IMR-90 (cell line): ENCODE data around the gene DTD1. TPM values are rescaled to one million over a fixed set of nuclear protein-coding genes. Genes with fewer than 3 reads are reported as not detected.

Experiments used
- ATAC-seq: fragments of 200-7000 bp; cut with Tn5 transposase; 2 replicates; pipeline ENCODE4 v1.9.1; 2020; ENCODE audit warnings: low read depth, mild to moderate bottlenecking, moderate library complexity
- BruUV-seq: library from RNA; stranded (reverse); fragments of 400-500 nt; replicated peaks from 2 replicates; lab custom pipeline; 2021; lab: Mats Ljungman, UMichigan
- CTCF ChIA-PET: fragments of 300-600 bp; formaldehyde crosslinking; extraction: SDS; loops from one replicate; lab custom pipeline; 2021; ENCODE audit warnings: antibody characterized with exemption; lab: Yijun Ruan, JAX
- POLR2A ChIA-PET: fragments of 300-600 bp; sonication (Branson Sonifier 250); formaldehyde crosslinking; loops from one replicate; lab custom pipeline; 2022; ENCODE audit warnings: antibody characterized with exemption; ENCODE audit not compliant: unreplicated experiment; lab: Charles Lee
- DNase-seq: peaks from one replicate; pipeline ENCODE4 v3.0.0; 2013
- H2AFZ ChIP-seq: replicated peaks from 2 replicates; pipeline ENCODE3; 2013; ENCODE audit warnings: low read length, mild to moderate bottlenecking; ENCODE audit not compliant: poor library complexity
- H2AK5ac ChIP-seq: 2 replicates; pipeline ENCODE4 v1.6.1; 2013; ENCODE audit warnings: low read depth, low read length, inconsistent platforms
- H2AK9ac ChIP-seq: replicated peaks from 2 replicates; pipeline ENCODE3; 2013; ENCODE audit warnings: mild to moderate bottlenecking, low read depth, low read length, moderate library complexity; ENCODE audit not compliant: poor library complexity
- H2BK120ac ChIP-seq: 2 replicates; pipeline ENCODE4 v1.6.1; 2013; ENCODE audit warnings: low read depth, low read length, inconsistent platforms
- H2BK15ac ChIP-seq: 3 replicates; pipeline ENCODE4 v1.6.1; 2013; ENCODE audit warnings: low read depth, low read length, inconsistent platforms
- H2BK20ac ChIP-seq: 2 replicates; pipeline ENCODE4 v1.6.1; 2013; ENCODE audit warnings: low read depth, mild to moderate bottlenecking, inconsistent platforms, low read length, moderate library complexity
- H2BK5ac ChIP-seq: 2 replicates; pipeline ENCODE4 v1.6.1; 2013; ENCODE audit warnings: mild to moderate bottlenecking, low read depth, low read length, inconsistent platforms; ENCODE audit not compliant: poor library complexity, severe bottlenecking
- H3K14ac ChIP-seq: replicated peaks from 2 replicates; pipeline ENCODE4 v1.6.1; 2013; ENCODE audit warnings: low read depth, low read length, inconsistent platforms
- H3K18ac ChIP-seq: 2 replicates; pipeline ENCODE4 v1.6.1; 2013; ENCODE audit warnings: low read depth, low read length, control low read depth
- H3K23ac ChIP-seq: 2 replicates; pipeline ENCODE4 v1.6.1; 2013; ENCODE audit warnings: low read depth, low read length, inconsistent platforms
- H3K27ac ChIP-seq: 2 replicates; pipeline ENCODE4 v1.5.1; 2013; ENCODE audit warnings: mild to moderate bottlenecking, control low read depth, low read length; ENCODE audit not compliant: insufficient read depth
- H3K27me3 ChIP-seq: 2 replicates; pipeline ENCODE4 v1.6.1; 2013; ENCODE audit warnings: low read length; ENCODE audit not compliant: control insufficient read depth, insufficient read depth
- H3K36me3 ChIP-seq: 2 replicates; pipeline ENCODE4 v1.6.1; 2013; ENCODE audit warnings: low read length, mixed read lengths; ENCODE audit not compliant: control insufficient read depth, insufficient read depth
- H3K4ac ChIP-seq: 2 replicates; pipeline ENCODE4 v1.6.1; 2013; ENCODE audit warnings: low read depth, low read length, inconsistent platforms
- H3K4me1 ChIP-seq: 2 replicates; pipeline ENCODE4 v1.6.1; 2013; ENCODE audit warnings: low read length, mixed read lengths; ENCODE audit not compliant: control insufficient read depth, insufficient read depth
- H3K4me2 ChIP-seq: 2 replicates; pipeline ENCODE4 v1.6.1; 2013; ENCODE audit warnings: low read depth, mild to moderate bottlenecking, control low read depth, low read length, moderate library complexity
- H3K4me3 ChIP-seq: 2 replicates; pipeline ENCODE4 v1.5.1; 2013; ENCODE audit warnings: low read depth, mild to moderate bottlenecking, control low read depth, low read length, moderate library complexity; ENCODE audit not compliant: insufficient read depth
- H3K56ac ChIP-seq: 2 replicates; pipeline ENCODE4 v1.6.1; 2013; ENCODE audit warnings: low read length, inconsistent platforms; ENCODE audit not compliant: insufficient read depth; ENCODE audit errors: extremely low read depth
- H3K79me1 ChIP-seq, 2 experiments: 2 replicates each; pipeline ENCODE4 v1.6.1; 2013; ENCODE audit warnings: low read length in 2 of 2, inconsistent platforms in 1 of 2, low read depth in 1 of 2
- H3K9ac ChIP-seq: 2 replicates; pipeline ENCODE4 v1.6.1; 2013; ENCODE audit warnings: low read depth, low read length, control low read depth
- H3K9me1 ChIP-seq: 2 replicates; pipeline ENCODE4 v1.6.1; 2013; ENCODE audit warnings: low read length, inconsistent platforms; ENCODE audit not compliant: insufficient read depth
- H3K9me3 ChIP-seq: 2 replicates; pipeline ENCODE4 v1.6.1; 2013; ENCODE audit warnings: low read length; ENCODE audit not compliant: control insufficient read depth, insufficient read depth
- H4K20me1 ChIP-seq: 2 replicates; pipeline ENCODE4 v1.6.1; 2013; ENCODE audit warnings: low read length, inconsistent platforms; ENCODE audit not compliant: insufficient read depth
- H4K5ac ChIP-seq: 2 replicates; pipeline ENCODE4 v1.6.1; 2013; ENCODE audit warnings: mild to moderate bottlenecking, low read depth, low read length, control low read depth
- H4K8ac ChIP-seq, 2 experiments: 2 replicates each; pipeline ENCODE4 v1.6.1; 2013; ENCODE audit warnings: low read depth in 2 of 2, low read length in 2 of 2, control low read depth in 1 of 2, inconsistent platforms in 1 of 2
- H4K91ac ChIP-seq: 2 replicates; pipeline ENCODE4 v1.6.1; 2013; ENCODE audit warnings: low read depth, low read length, inconsistent platforms; ENCODE audit not compliant: insufficient read depth
- CHD1 ChIP-seq: IDR thresholded peaks from 2 replicates; pipeline ENCODE4 v1.6.1; 2012; ENCODE audit warnings: low read depth, low read length, improper control_type of control experiment
- MAFK ChIP-seq: IDR thresholded peaks from 2 replicates; pipeline ENCODE4 v1.6.1; 2012; ENCODE audit warnings: low read depth, low read length, improper control_type of control experiment
- MAZ ChIP-seq: IDR thresholded peaks from 2 replicates; pipeline ENCODE4 v1.6.1; 2012; ENCODE audit warnings: low read depth, mild to moderate bottlenecking, low read length, improper control_type of control experiment, moderate library complexity, borderline replicate concordance
- MXI1 ChIP-seq: IDR thresholded peaks from 2 replicates; pipeline ENCODE4 v1.6.1; 2012; ENCODE audit warnings: low read depth, mild to moderate bottlenecking, low read length, moderate library complexity, borderline replicate concordance
- POLR2A ChIP-seq: IDR thresholded peaks from 2 replicates; pipeline ENCODE4 v1.6.1; 2012; ENCODE audit warnings: mild to moderate bottlenecking, low read depth, low read length
- RFX5 ChIP-seq: IDR thresholded peaks from 2 replicates; pipeline ENCODE4 v1.8.0; 2012; ENCODE audit warnings: low read depth, mild to moderate bottlenecking, low read length, moderate library complexity
- WGBS, 2 experiments: methylation state at CpG; one replicate each; pipeline versions ENCODE4 v1.1.5 to v1.1.7; 2013; ENCODE audit warnings: missing lambda C conversion rate in 2 of 2; ENCODE audit not compliant: insufficient read length in 1 of 2; ENCODE audit errors: extremely low coverage in 2 of 2; 5-methylcytosine and 5-hydroxymethylcytosine counted together
- dilution Hi-C: fragments of 300-500 bp; cut with HindIII; formaldehyde crosslinking; loops from one replicate; pipeline ENCODE4 v1.14.3; 2018; ENCODE audit warnings: low sequenced_read_pairs; ENCODE audit not compliant: unreplicated experiment
- in situ Hi-C: fragments of 300-500 bp; cut with MboI; formaldehyde crosslinking; loops from 3 replicates; pipeline ENCODE4 v1.14.3; 2019; ENCODE audit warnings: low sequenced_read_pairs, inconsistent platforms, mixed read lengths
- intact Hi-C: fragments of 100-400 bp; cut with micrococcal nuclease; formaldehyde crosslinking; loops from 2 replicates; pipeline ENCODE4 v1.10.0; 2022
- polyA plus RNA-seq, 3 experiments: library from polyadenylated mRNA; depleted of rRNA; stranded (reverse); fragments of >200 nt; gene quantifications; 2 replicates each; pipeline ENCODE4 v1.2.3, GENCODE V29; 2012; ENCODE audit warnings: low replicate concordance in 1 of 3
- total RNA-seq: library from RNA; depleted of rRNA; stranded (reverse); fragments of >200 nt; gene quantifications from 2 replicates; pipeline ENCODE4 v1.2.3, GENCODE V29; 2012
- TF ChIP-seq, protein P1 (sequence below): conservative IDR thresholded peaks from 2 replicates; pipeline ENCODE4 v1.5.1; 2012; ENCODE audit warnings: mild to moderate bottlenecking, low read depth, low read length, improper control_type of control experiment

DTD1 gene
- total and polyA plus RNA-seq, 2 of the 4 experiments (the other 2 are of a cell fraction): 73.1 to 101 TPM

DNA sequence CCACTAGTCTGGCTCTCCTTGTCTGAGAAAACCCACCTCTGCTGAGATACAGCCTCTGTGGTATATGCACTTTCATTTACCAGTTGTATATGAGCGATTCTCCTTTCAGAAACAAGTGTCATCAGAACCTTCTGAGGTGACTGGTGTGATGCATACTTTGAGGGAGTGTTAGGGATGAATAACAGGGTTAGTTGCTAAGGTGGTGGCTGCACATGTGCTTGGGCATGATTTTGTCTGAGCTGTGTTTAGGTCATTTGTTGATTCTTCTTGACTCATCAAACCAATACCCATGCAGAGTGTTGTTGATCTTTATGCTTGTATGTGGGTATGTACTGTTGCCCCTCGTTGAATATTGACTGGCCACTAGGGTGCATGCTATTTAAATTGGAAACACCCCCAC, 25.7 kb downstream of the DTD1 start:
- in situ Hi-C loops: no loop called here
- ATAC-seq: no peak; the same call in 1 of the 2 replicates
- TF ChIP-seq POLR2A (no peak), MAZ (no peak), CHD1 (no peak), MAFK (no peak), MXI1 (no peak), RFX5 (no peak)
- TF ChIP-seq, protein P1, sequence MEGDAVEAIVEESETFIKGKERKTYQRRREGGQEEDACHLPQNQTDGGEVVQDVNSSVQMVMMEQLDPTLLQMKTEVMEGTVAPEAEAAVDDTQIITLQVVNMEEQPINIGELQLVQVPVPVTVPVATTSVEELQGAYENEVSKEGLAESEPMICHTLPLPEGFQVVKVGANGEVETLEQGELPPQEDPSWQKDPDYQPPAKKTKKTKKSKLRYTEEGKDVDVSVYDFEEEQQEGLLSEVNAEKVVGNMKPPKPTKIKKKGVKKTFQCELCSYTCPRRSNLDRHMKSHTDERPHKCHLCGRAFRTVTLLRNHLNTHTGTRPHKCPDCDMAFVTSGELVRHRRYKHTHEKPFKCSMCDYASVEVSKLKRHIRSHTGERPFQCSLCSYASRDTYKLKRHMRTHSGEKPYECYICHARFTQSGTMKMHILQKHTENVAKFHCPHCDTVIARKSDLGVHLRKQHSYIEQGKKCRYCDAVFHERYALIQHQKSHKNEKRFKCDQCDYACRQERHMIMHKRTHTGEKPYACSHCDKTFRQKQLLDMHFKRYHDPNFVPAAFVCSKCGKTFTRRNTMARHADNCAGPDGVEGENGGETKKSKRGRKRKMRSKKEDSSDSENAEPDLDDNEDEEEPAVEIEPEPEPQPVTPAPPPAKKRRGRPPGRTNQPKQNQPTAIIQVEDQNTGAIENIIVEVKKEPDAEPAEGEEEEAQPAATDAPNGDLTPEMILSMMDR: 0 out of 2 replicates have a peak, but pooled peaks have one; percentile 6
- Histone ChIP-seq H3K4me1 (0 out of 2 replicates have a peak, but pooled peaks cover 1% of the 10 kb centered on the region), H2BK5ac (no peak overlapping the region), H3K79me1 (peaks cover 10 to 13% of the 10 kb centered on the region in 2 experiments; a peak in 2 of 4 replicates), H3K9me3 (no peaks in the 10 kb centered on the region), H2BK15ac (no peak overlapping the region), H4K8ac (no peak overlapping the region), H3K56ac (no peak overlapping the region), H4K5ac (no peak overlapping the region), H2AK9ac (no peak overlapping the region), H4K20me1 (no peaks in the 10 kb centered on the region), H3K4me2 (no peak overlapping the region), H3K4ac (no peak overlapping the region), H3K9ac (no peak overlapping the region), H2AK5ac (no peak overlapping the region), H3K36me3 (peaks cover 3% of the 10 kb centered on the region; the same call in 1 of the 2 replicates), H4K91ac (no peak overlapping the region), H3K18ac (no peak overlapping the region), H3K23ac (no peak overlapping the region), H3K27ac (no peak overlapping the region), H2BK120ac (no peak overlapping the region), H3K27me3 (no peaks in the 10 kb centered on the region), H2BK20ac (no peak overlapping the region), H3K4me3 (no peak overlapping the region), H3K14ac (no peak overlapping the region), H3K9me1 (peaks cover 9% of the 10 kb centered on the region), H2AFZ (no peak overlapping the region)
- ChIA-PET CTCF (no interaction called here), POLR2A (no interaction called here)
- dilution Hi-C loops: no loop called here
- intact Hi-C loops: no loop called here
- peak; percentile 29 for DNase-seq
- WGBS, 2 experiments: no CpG with 5 or more reads among the region's 2 CpGs
- BruUV-seq: no TSS peak
